HG03064 (cell line): ENCODE data around the gene TREX2.

ENCODE experiments used
- ATAC-seq: cut with Tn5 transposase; IDR thresholded peaks from one replicate; pipeline ENCODE4 v1.9.1; 2021; ENCODE audit warnings: low read depth; ENCODE audit not compliant: unreplicated experiment

TREX2 gene

DNA sequence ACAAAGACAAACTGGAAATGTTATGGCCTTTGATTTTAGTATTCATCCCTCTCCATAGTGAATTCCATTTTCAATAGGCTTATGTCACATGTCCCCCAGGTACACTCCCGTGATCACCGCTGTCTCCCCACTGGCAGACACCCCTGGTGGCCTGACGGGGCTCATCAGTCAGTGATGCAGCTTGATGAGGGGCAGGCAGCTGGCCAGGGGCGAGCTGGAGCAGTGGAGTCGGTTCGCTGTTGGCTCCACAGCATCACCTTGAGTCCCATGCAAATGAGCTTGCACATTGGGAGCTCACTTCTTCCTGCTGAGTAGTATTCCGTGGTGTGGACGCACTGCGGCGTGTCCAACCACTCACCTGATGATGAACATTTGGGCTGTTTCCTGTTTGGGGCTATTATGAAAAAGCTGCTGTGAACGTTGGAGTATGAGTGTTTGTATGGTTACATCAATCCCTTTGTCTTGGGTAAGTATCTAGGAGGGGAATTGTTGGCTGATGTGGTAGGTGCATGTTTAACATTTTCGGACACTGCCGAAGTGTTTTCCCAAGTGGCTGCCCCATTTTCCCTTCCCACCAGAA, 5.2 kb downstream of the TREX2 start:
- ATAC-seq, result no peak

DNA sequence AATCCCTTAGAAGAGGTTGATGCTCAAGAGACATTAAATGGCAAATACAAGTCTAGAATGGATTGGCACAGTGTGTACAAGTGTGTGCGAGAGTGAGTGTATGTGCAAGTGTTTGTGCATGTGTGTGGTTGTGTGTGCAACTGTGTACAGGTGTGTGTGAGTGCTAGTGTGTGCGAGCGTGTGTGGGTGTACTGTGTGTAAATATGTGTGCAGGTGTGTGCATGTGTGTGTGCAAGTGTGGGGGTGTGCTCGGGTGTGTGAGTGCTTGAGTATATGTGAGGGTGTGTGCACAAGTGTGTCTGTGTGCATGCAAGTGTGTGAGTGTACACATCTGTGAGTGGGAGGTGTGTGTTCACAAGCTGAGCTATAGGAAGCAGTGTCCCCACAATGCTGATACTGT, 5.9 kb downstream of the TREX2 start:
- no peak for ATAC-seq

- no peak for ATAC-seq
Observed at GRCh38 chrX:153438532-153438931, 7.3 kb downstream of the TREX2 start.

GRCh38 chrX:153435845-153436244, 10.0 kb downstream of the TREX2 start:
- ATAC-seq, result no peak

DNA sequence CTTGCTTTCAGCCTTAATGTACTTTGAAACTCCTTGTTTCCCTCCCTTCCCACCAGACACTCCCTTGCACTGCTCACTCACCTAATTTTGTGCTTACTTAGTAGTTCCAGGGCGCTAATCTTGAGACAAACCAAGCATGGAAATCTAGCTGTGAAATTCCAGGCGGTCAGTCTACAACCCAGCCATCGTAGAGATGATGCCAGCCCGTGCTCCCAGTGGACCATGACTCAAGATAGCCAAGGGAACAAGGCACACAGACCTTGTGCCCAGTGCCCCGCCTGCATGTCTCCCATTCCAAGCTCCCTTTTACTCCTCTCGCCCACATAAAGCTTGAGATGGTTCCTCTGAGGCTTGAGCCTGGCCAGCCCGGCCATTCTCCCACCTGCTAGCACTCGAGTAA, 11.1 kb downstream of the TREX2 start:
- ATAC-seq, result no peak

- no peak for ATAC-seq
Observed at GRCh38 chrX:153433781-153434285, 12.0 kb downstream of the TREX2 start.

DNA sequence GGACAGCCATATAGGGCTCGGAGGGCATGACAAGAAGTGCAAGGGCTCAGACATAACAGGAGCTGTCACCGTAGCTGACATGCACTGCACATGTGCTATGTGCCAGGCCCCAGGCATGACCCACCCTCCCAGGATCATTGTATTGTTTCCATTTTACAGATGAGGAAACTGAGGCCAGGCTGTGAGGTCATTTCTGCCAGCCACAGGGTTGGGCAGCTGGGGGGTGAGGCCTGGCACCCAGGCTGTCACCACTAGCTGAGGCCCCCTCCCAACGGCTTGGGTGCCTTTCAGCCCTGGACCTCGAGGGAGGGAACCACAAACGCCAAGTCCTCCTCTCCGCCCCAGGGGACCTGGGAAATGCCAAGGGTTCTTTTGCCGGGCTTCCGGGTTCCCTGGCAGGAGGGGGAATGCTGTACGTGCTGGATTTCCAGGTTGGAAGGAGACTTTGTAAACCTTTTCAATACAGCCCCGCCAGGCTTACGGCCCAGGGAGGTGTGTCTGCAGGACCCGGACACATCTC, 12.6 kb downstream of the TREX2 start:
- no peak for ATAC-seq

DNA sequence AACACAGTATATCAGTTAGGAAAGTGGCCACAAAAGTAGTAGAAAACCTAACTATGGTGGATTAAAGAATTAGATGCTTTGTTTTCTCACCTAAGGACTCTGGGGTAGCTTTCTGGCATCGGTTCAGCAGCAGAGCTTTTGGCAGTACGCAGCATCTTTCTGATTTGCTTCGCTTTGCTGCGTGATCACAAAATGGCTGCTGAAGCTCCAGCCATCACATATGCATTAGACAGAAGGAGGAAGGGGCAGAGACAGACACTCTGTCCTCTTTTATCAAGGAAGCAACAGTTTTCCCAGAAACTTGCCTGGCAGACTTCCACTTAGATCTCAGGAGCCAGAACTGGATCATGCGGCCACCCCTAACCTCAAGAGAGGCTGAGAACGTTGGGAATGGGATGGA, 15.1 kb downstream of the TREX2 start:
- no peak for ATAC-seq

DNA sequence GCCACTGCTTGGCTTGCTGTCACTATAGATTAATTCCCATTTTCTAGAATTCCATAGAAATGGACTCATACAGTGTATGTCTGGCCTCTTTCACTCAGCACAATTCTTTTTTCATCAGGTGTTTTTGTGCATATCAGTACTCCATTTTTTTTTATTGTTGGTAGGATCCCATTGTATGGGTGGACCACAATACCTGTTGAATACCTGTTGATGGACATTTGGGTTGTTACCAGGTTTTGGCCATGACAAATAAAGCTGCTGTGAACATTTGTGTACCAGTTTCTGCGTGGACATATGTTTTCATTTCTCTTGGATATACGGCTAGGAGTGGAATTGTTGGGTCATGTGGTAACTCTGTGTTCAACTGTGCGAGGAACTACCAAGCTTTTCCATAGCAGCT, 19.7 kb downstream of the TREX2 start:
- no peak for ATAC-seq

- no peak for ATAC-seq
Observed at GRCh38 chrX:153423652-153424051, 22.2 kb downstream of the TREX2 start.

DNA sequence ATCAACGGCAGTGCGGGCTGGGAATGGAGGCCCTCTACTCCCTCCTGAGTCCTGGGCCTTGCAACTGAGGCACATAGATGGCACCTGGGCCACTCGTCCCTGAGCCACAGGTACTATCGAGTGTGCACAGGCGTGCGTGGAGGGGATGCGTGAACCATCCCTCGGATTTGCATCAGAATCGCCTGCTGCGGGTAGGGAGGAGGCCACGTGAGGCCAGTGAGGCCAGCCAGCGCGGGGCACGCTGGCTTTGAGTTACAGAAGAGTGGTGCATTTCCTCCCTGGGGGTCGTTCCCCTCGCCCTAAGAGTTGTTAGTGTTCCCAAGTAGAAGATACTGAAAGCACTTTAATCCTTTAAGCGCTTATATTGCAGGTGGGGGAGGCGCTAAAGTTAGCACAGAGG, 24.0 kb downstream of the TREX2 start:
- ATAC-seq, result no peak

DNA sequence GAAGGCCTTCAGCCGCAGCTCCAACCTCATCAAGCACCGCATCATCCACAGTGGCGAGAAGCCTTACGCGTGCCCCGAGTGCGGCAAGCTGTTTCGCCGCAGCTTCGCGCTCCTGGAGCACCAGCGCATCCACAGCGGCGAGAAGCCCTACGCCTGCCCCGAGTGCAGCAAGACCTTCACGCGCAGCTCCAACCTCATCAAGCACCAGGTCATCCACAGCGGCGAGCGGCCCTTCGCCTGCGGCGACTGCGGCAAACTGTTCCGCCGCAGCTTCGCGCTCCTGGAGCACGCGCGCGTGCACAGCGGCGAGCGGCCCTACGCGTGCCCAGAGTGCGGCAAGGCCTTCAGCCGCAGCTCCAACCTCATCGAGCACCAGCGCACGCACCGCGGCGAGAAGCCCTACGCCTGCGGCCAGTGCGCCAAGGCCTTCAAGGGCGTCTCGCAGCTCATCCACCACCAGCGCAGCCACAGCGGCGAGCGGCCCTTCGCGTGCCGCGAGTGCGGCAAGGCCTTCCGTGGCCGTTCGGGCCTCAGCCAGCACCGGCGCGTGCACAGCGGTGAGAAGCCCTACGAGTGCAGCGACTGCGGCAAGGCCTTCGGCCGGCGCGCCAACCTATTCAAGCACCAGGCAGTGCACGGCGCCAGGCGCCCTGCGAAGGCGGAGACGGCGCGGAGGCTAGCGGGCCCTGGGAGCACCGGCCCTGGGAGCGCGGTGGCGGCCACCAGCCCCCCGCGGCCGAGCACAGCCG, 24.8 kb downstream of the TREX2 start:
- ATAC-seq, result no peak

GRCh38 chrX:153417637-153418036, 28.2 kb downstream of the TREX2 start:
- ATAC-seq, result no peak

- ATAC-seq, result no peak
Observed at GRCh38 chrX:153416781-153417450, 28.9 kb downstream of the TREX2 start.

GRCh38 chrX:153414856-153415510, 30.9 kb downstream of the TREX2 start:
- no peak for ATAC-seq

DNA sequence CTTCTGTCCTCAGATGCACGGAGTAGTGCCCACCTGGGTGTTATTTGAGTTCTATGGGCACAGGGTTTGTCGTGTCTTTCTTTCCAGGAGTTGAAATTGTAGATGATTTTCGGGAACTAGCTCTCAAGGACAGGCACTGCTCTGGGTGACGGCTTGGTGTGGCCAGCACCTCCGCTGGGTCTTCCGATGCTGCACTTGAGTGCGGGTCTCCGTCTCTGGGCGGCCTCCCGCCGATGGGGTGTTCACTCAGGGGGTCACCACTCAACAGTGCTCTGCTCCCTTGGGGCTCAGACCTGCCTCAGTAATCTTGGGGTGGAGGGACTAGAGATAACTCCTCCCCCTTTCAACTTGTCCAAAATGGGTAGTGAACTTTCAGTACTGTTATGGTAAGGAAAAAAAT, 32.1 kb downstream of the TREX2 start:
- no peak for ATAC-seq

DNA sequence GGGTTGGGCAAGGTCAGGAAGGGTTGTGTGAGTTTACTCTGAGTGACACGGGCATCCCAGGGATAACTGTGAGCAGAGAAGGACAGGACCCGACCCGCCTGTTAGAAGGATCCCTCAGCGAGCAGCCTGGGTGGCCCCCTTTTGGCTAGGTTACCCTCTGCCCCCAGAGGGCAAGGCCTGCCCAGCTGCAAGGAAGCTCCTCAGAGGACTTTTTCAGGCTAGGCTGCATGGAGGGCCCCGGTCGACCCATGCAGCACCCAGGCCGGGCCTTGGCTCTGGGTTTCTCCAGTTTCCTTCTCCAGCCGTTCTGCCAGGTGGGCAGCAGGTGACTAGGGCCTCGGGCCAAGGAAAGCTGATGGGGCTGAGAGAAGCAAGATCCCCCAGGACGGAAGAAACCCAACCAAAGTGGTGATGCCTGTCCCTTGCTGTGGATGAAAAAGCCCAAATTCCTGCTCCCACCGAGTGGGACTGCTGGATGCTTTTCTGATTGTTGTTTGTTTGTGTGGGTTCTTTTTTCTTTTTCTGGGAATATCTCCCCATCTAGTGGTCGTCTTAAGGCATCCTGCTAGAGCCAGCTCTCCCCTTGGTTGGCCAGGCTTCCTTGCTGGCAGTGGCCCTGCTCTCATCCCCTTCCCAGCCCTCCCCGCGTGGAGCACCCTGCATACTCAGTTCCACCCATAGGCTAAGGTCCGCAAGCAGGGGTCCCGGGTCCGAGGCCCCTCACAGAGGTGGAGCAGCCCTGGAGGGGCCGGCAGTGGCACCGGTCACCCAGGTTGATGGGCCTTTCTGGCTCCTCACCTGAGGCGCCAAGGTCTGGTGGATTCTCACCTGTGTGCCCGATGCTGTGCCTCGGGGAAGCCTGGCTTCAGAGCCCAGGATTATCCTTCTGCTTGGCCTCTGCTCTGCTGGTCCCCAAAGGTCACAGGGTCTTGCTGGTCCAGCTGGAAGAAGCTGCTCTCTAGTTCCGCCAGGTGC, 32.8 kb downstream of the TREX2 start:
- no peak for ATAC-seq

GRCh38 chrX:153411988-153412574, 33.8 kb downstream of the TREX2 start:
- ATAC-seq, result no peak

- no peak for ATAC-seq
Observed at GRCh38 chrX:153411255-153411987, 34.4 kb downstream of the TREX2 start, which contains the start of gene ZFP92. ZFP92 (plus strand) TSS chrX:153411472; CDS start chrX:153418323, 6,851 bp downstream.
